HG03457 (cell line): ENCODE measurements around the gene AADAT.
"Not testable (repeated sequence)": the region's sequence is repeated elsewhere in the genome, so short reads cannot be mapped to it uniquely, and the experiment has no call there.

Experiments
- ATAC-seq: cut with Tn5 transposase; IDR thresholded peaks from one replicate; pipeline ENCODE4 v1.9.1; 2021; ENCODE audit warnings: moderate number of reproducible peaks; ENCODE audit not compliant: unreplicated experiment

AADAT gene

GRCh38 chr4:170090352-170091052, 746 bp upstream of the AADAT start:
- ATAC-seq: no peak

GRCh38 chr4:170089274-170089667, 485 bp downstream of the AADAT start:
- no peak for ATAC-seq

- no peak for ATAC-seq
These were observed 1.0 kb downstream of the AADAT start for GRCh38 chr4:170088716-170089115.

- no peak for ATAC-seq
These were observed 2.5 kb downstream of the AADAT start for GRCh38 chr4:170087163-170087700.

DNA sequence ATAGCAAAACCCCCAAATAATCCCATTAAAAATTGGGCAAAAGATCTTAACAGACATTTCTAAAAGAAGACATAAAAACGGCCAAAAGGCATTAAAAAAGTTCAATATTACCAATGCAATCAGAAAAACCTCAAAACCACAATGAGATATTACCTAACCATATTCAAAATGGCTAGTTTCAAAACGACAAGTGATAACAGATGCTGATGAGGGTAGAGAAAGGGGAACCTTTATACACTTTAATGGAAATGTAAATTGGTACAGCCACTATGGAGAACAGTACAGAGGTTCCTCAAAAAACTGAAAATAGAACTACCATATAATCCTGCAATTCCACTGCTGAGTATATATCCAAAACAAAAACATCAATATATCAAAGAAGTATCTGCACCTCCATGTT, 6.2 kb downstream of the AADAT start:
- ATAC-seq: no peak

DNA sequence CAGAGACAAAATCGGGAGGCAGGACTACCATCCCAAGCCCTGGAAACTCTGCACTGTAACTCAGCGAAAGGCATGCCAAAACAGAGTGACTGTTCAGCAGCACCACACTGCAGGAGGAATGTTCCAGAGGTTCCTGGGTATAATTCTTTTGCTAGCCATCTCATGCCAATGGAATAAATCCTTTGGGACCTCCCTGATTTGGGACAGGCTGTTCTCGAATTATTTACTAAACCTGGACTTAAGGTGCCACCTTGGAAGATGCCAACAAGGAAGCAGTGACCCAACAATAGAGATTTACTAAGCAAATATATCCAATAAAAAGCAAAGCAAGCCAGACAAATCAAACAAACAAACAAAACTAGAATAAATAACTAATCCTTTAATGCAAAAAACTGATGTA, 9.3 kb downstream of the AADAT start:
- no peak for ATAC-seq

- ATAC-seq: no peak
These were observed 9.8 kb downstream of the AADAT start for GRCh38 chr4:170079981-170080380.

DNA sequence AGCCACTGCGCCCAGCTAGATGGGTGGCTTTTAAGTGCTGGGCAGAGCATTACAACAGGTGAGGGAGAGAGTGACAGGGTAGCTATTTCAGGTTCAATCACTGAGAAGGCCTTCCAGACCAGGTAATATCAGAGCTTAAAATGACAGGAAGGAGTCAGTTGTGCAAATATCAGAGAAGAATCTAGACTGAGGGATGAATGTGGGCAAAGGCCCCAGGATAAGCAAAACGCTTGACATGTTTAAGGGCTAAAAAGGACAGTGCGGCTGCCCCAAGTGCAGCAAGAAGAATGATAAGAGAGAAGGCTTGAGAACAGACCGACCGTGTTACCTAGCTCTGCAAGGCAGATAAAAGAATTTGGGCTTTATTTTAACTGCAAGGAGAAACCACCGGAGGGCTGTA, 18.6 kb downstream of the AADAT start:
- no peak for ATAC-seq

GRCh38 chr4:170068438-170069128, 21.2 kb downstream of the AADAT start:
- ATAC-seq: no peak

GRCh38 chr4:170059421-170059820, 30.3 kb downstream of the AADAT start:
- no peak for ATAC-seq

GRCh38 chr4:170058826-170059225, 30.9 kb downstream of the AADAT start:
- no peak for ATAC-seq

DNA sequence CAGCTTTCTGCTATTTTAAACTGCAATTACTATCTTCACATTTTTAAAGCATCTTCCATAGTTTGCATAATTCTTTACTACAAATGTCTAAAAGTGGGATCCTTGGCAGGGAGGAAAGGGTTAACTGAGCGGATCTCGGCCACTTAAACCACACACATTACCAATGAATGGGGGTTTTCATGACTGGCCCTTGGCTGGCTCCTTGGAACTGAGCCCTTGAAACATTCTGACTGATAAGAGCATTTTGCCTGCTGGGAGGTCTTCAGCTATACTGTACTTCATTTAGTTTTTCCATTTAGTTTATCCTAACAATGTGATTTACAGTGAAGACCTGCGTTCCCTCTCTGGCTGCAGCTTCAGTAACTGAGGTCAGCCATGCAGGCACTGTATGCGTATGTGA, 31.9 kb downstream of the AADAT start:
- ATAC-seq: no peak

DNA sequence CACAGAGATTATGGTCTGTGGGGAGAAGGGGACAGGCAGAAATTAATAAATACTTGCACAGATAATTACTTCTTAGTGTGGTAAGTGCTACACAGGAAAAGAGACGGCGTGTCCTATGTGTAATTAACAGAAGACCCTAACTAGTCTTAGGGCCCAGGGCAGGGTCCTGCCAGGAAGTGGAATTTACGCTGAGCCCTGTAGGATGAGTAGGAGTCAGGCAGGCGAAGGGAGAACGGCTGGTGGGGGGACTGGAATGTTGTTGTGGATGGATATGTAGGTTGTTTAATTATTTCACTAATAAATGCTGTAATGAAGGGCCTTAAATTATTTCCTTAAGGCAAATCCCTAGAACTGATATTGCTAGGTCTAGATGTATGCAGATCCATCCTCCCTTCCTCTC, 36.8 kb downstream of the AADAT start:
- no peak for ATAC-seq

DNA sequence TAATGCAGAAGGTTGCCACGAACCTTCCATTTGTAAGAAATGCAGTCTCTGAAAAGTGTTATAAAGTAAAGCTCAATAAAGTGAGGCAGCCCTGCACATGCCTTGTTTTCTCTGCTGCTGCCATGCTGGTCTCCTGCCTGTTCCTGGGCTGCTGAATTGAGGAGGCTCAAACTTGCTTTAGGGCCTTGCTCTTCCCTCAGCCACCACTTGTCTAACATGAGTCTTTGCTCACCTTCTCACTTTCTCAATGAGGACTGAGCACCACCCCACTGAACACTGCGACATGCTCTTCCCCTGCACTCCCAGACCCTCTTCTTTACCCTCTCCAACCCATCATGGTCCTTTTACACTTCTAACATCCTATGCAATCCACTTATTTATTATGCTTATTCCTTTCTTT, 38.4 kb downstream of the AADAT start:
- no peak for ATAC-seq

- ATAC-seq: no peak
These were observed 40.0 kb downstream of the AADAT start for GRCh38 chr4:170049766-170050165.

GRCh38 chr4:170047771-170048354, 41.9 kb downstream of the AADAT start:
- no peak for ATAC-seq

- not testable (repeated sequence) for ATAC-seq
These were observed 43.6 kb downstream of the AADAT start for GRCh38 chr4:170046156-170046555.

- no peak for ATAC-seq
These were observed 49.6 kb downstream of the AADAT start for GRCh38 chr4:170040031-170040680.

DNA sequence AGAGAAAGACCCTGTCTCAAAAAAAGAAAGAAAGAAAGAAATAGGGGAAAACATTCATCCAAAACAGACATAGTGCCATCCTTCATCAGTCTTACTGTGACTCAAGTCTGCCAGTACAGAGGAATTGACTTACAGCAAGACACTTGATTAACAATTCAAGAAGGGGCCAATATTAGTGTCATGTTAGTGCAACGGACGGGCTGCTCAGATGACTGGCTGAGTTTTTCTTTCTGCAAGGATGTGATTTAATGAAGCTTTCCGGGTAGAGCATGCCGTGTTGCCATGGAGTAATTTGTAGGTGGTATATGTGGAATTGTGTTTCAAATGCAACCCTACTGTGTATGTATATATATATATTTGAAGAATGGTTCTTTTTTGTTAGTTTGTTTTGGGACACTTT, 51.0 kb downstream of the AADAT start:
- no peak for ATAC-seq

GRCh38 chr4:170038232-170038631, 51.5 kb downstream of the AADAT start:
- no peak for ATAC-seq

GRCh38 chr4:170037481-170037880, 52.3 kb downstream of the AADAT start:
- ATAC-seq: no peak

GRCh38 chr4:170035845-170036244, 53.9 kb downstream of the AADAT start:
- no peak for ATAC-seq
